ENCODE results near the gene AIPL1. TPM values are rescaled to one million over a fixed set of nuclear protein-coding genes. Genes with fewer than 3 reads are reported as not detected.

Gene AIPL1
- polyA plus RNA-seq, 4 donors = 0.05 to 0.13 TPM; not detected in 2

- no peak for DNase-seq (ENCODE audit: low read depth in 4 of 4, low spot score in 2 of 4)
These were observed 16.3 kb upstream of the AIPL1 start for GRCh38 chr17:6450926-6451832.

- no peak for DNase-seq (ENCODE audit: low read depth in 4 of 4, low spot score in 2 of 4)
These were observed 14.4 kb upstream of the AIPL1 start for GRCh38 chr17:6449307-6449706.

GRCh38 chr17:6448473-6448872 is 13.6 kb upstream of the AIPL1 start:
- no peak for DNase-seq (ENCODE audit: low read depth in 4 of 4, low spot score in 2 of 4)

- DNase-seq (ENCODE audit: low read depth in 4 of 4, low spot score in 2 of 4) = no peak
These were observed 11.7 kb upstream of the AIPL1 start for GRCh38 chr17:6446516-6447100.

GRCh38 chr17:6444571-6445335 is 9.8 kb upstream of the AIPL1 start:
- DNase-seq (ENCODE audit: low read depth in 4 of 4, low spot score in 2 of 4) = no peak

GRCh38 chr17:6443692-6444570 is 9.0 kb upstream of the AIPL1 start, which contains the start of gene PIMREG:
Gene PIMREG (plus strand): TSS chr17:6444455. CDS start chr17:6445111, 656 bp downstream.
- peak; percentile 80 to 93 (median 87) for DNase-seq (ENCODE audit: low read depth in 4 of 4, low spot score in 2 of 4)

- DNase-seq (ENCODE audit: low read depth in 4 of 4, low spot score in 2 of 4) = no peak
These were observed 7.9 kb upstream of the AIPL1 start for GRCh38 chr17:6442775-6443174.

GRCh38 chr17:6439951-6440350 is 5.0 kb upstream of the AIPL1 start:
- peak in 1 of 4 donors; percentile 55 for DNase-seq (ENCODE audit: low read depth in 4 of 4, low spot score in 2 of 4)

- no peak for DNase-seq (ENCODE audit: low read depth in 4 of 4, low spot score in 2 of 4)
These were observed 3.0 kb upstream of the AIPL1 start for GRCh38 chr17:6437956-6438355.

- no peak for DNase-seq (ENCODE audit: low read depth in 4 of 4, low spot score in 2 of 4)
These were observed 2.5 kb upstream of the AIPL1 start for GRCh38 chr17:6437466-6437865.

- peak in 1 of 4 donors; percentile 48 for DNase-seq (ENCODE audit: low read depth in 4 of 4, low spot score in 2 of 4)
These were observed 1.0 kb upstream of the AIPL1 start for GRCh38 chr17:6435968-6436367.

- DNase-seq (ENCODE audit: low read depth in 4 of 4, low spot score in 2 of 4) = no peak
These were observed 4.2 kb downstream of the AIPL1 start for GRCh38 chr17:6430769-6431168.

GRCh38 chr17:6429266-6429665 is 5.7 kb downstream of the AIPL1 start:
- no peak for DNase-seq (ENCODE audit: low read depth in 4 of 4, low spot score in 2 of 4)

- DNase-seq (ENCODE audit: low read depth in 4 of 4, low spot score in 2 of 4) = no peak
These were observed 6.5 kb downstream of the AIPL1 start for GRCh38 chr17:6428207-6428965.

GRCh38 chr17:6427279-6427781 is 7.6 kb downstream of the AIPL1 start:
- no peak for DNase-seq (ENCODE audit: low read depth in 4 of 4, low spot score in 2 of 4)

- DNase-seq (ENCODE audit: low read depth in 4 of 4, low spot score in 2 of 4) = no peak
These were observed 8.4 kb downstream of the AIPL1 start for GRCh38 chr17:6426356-6427101.

GRCh38 chr17:6425407-6425806 is 9.5 kb downstream of the AIPL1 start:
- no peak for DNase-seq (ENCODE audit: low read depth in 4 of 4, low spot score in 2 of 4)

GRCh38 chr17:6423931-6424330 is 11.0 kb downstream of the AIPL1 start:
- DNase-seq (ENCODE audit: low read depth in 4 of 4, low spot score in 2 of 4) = no peak
